Epidermal melanocyte (primary cell): ENCODE measurements around the gene SPHKAP.
"Not testable (repeated sequence)": the region's sequence is repeated elsewhere in the genome, so short reads cannot be mapped to it uniquely, and the experiment has no call there.

ENCODE experiments used
- DNase-seq: peaks from one replicate; pipeline ENCODE4 v3.0.0; 2011; ENCODE audit warnings: low spot score; ENCODE audit not compliant: insufficient read length

The SPHKAP gene

GRCh38 chr2:228039752-228040534 lies 141.5 kb downstream of the SPHKAP start:
- DNase-seq: peak; percentile 43

- DNase-seq: no peak
Observed at GRCh38 chr2:228038967-228039366, 142.5 kb downstream of the SPHKAP start.

GRCh38 chr2:228037915-228038314 lies 143.6 kb downstream of the SPHKAP start:
- no peak for DNase-seq

- DNase-seq: no peak
Observed at GRCh38 chr2:228023619-228024018, 157.9 kb downstream of the SPHKAP start.

- no peak for DNase-seq
Observed at GRCh38 chr2:228018311-228018710, 163.2 kb downstream of the SPHKAP start.

GRCh38 chr2:228017784-228018183 lies 163.7 kb downstream of the SPHKAP start:
- no peak for DNase-seq

GRCh38 chr2:228016402-228016801 lies 165.1 kb downstream of the SPHKAP start:
- no peak for DNase-seq

- no peak for DNase-seq
Observed at GRCh38 chr2:228015741-228016140, 165.7 kb downstream of the SPHKAP start.

- DNase-seq: no peak
Observed at GRCh38 chr2:227996366-227996765, 185.1 kb downstream of the SPHKAP start.

GRCh38 chr2:227990937-227991336 lies 190.6 kb downstream of the SPHKAP start:
- no peak for DNase-seq

- no peak for DNase-seq
Observed at GRCh38 chr2:227973241-227973640, 208.2 kb downstream of the SPHKAP start.

GRCh38 chr2:227971619-227972230 lies 209.8 kb downstream of the SPHKAP start:
- DNase-seq: no peak

- DNase-seq: no peak
Observed at GRCh38 chr2:227960317-227960716, 221.2 kb downstream of the SPHKAP start.

- no peak for DNase-seq
Observed at GRCh38 chr2:227942965-227943364, 238.5 kb downstream of the SPHKAP start.

- no peak for DNase-seq
Observed at GRCh38 chr2:227942021-227942420, 239.5 kb downstream of the SPHKAP start.

GRCh38 chr2:227939271-227940027 lies 242.0 kb downstream of the SPHKAP start:
- DNase-seq: no peak

GRCh38 chr2:227936249-227936648 lies 245.2 kb downstream of the SPHKAP start:
- DNase-seq: not testable (repeated sequence)

GRCh38 chr2:227933884-227934283 lies 247.6 kb downstream of the SPHKAP start:
- no peak for DNase-seq

- DNase-seq: no peak
Observed at GRCh38 chr2:227932403-227932802, 249.1 kb downstream of the SPHKAP start.

GRCh38 chr2:227932001-227932400 lies 249.5 kb downstream of the SPHKAP start:
- no peak for DNase-seq
